Psoas muscle (tissue), 8 donors: ENCODE data around the gene FRZB. TPM values are rescaled to one million over a fixed set of nuclear protein-coding genes. Genes with fewer than 3 reads are reported as not detected.

Source experiments
- ATAC-seq, 4 donors: fragments of 200-7000 bp; cut with Tn5 transposase; one replicate each; pipeline ENCODE4 v1.9.1; 2020; ENCODE audit warnings: moderate library complexity in 3 of 4, mild to moderate bottlenecking in 2 of 4
- DNase-seq, 2 donors: peaks; one replicate each; pipeline ENCODE4 v3.0.0-alpha.2; 2020
- H3K27ac ChIP-seq: fragments of 200-600 bp; one replicate; pipeline ENCODE4 v1.8.0; 2022
- H3K27me3 ChIP-seq, 3 donors: fragments of 200-600 bp in 1 of 3; one replicate each; pipeline versions ENCODE4 v1.6.1 to v1.8.0; 2013 to 2022; ENCODE audit warnings: low read length in 2 of 3, mild to moderate bottlenecking in 2 of 3, moderate library complexity in 1 of 3; ENCODE audit not compliant: insufficient read depth in 3 of 3
- H3K36me3 ChIP-seq, 2 donors: fragments of 200-600 bp in 1 of 2; one replicate each; pipeline versions ENCODE4 v1.6.1 to v1.8.0; 2013 to 2022; ENCODE audit warnings: low read depth in 1 of 2, mild to moderate bottlenecking in 1 of 2, moderate library complexity in 1 of 2; ENCODE audit not compliant: insufficient read depth in 1 of 2
- H3K4me1 ChIP-seq: fragments of 200-600 bp; one replicate; pipeline ENCODE4 v1.8.0; 2022
- H3K4me3 ChIP-seq: fragments of 200-600 bp; one replicate; pipeline ENCODE4 v1.8.0; 2022; ENCODE audit warnings: mild to moderate bottlenecking
- H3K9me3 ChIP-seq: fragments of 200-600 bp; one replicate; pipeline ENCODE4 v1.8.0; 2022
- CTCF ChIP-seq: fragments of 200-600 bp; IDR thresholded peaks from one replicate; pipeline ENCODE4 v1.8.0; 2022; ENCODE audit warnings: antibody characterized with exemption
- WGBS, 3 donors: extraction: QIAGEN DNeasy Blood & Tissue Kit; methylation state at CpG; one replicate each; pipeline versions ENCODE4 v1.1.6 to v1.1.7; 2013; 5-methylcytosine and 5-hydroxymethylcytosine counted together
- intact Hi-C, 2 donors: fragments of 100-400 bp; cut with DNase I; formaldehyde crosslinking; loops; one replicate each; pipeline versions ENCODE4 v1.11.0 to v1.14.2; 2022
- polyA plus RNA-seq, 3 donors: library from polyadenylated mRNA; stranded (reverse); fragments of 200-250 nt; gene quantifications; one replicate each; pipeline ENCODE4 v1.2.3, GENCODE V29; 2013
- total RNA-seq, 4 donors: library from RNA; stranded (reverse); fragmentation: NEBNext Ultra II Directional in 2 of 4; extraction: Animal tissue kit (Norgen Biotek cat#: 25700) in 2 of 4; gene quantifications; one replicate each; pipeline versions ENCODE4 v1.2.1 to v1.2.4, GENCODE V29; 2021 to 2023
- donor health status: healthy with polysubstance abuse.
- donor health status: DM: no; HTN: no; CAD: no; lungs with moderate emphysema.
- donor health status: Bipolar disorder and iron deficiency.
- donor health status: healthy.
- donor health status: DM: yes; HTN: yes; CAD: no.
- donor health status: DM: no; HTN: no; CAD: no.
- donor health status: DM: no; HTN: no; CAD: no.
- donor health status: DM: yes; HTN: yes; CAD: no.

Gene FRZB
- total and polyA plus RNA-seq, 7 donors, result 0.57 to 19.8 (median 2.7) TPM

GRCh38 chr2:182836451-182836850 is 30.0 kb downstream of the FRZB start:
- H3K9me3 ChIP-seq, result no peaks in the 10 kb centered on the region
- ATAC-seq (no peak), DNase-seq (no peak)
- no peaks in the 10 kb centered on the region for H3K36me3 ChIP-seq
- intact Hi-C loops, result no loop called here
- H3K4me3 ChIP-seq, result no peak overlapping the region
- TF ChIP-seq CTCF, result no peak
- no peaks in the 10 kb centered on the region for H3K27me3 ChIP-seq
- no peak overlapping the region for H3K27ac ChIP-seq
- WGBS, 3 donors, result 51 to 54% (median 52%) methylated on average over 3 of the region's 3 CpGs
- no peaks in the 10 kb centered on the region for H3K4me1 ChIP-seq

DNA sequence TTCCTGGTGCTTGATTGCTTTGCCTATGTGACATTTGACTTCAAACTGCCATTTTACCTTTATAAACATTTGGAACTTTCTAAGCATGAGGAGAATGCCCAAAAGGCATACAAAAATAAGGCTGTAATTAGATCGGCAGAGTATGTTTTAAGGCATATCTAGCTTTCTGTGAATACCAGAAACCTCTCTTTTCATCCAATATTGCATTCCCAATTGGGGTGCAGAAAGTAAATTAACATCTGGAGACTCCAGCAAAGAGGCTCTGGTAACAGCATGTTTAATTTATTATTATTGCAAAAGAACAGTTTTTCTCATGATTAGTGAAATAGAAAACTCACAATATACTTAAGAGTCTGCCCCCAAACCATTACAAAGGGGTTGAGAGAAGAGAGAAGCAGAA is 32.1 kb downstream of the FRZB start:
- Histone ChIP-seq H3K36me3 (no peaks in the 10 kb centered on the region), H3K4me1 (no peaks in the 10 kb centered on the region), H3K27ac (no peak overlapping the region), H3K9me3 (no peaks in the 10 kb centered on the region), H3K4me3 (no peak overlapping the region), H3K27me3 (no peaks in the 10 kb centered on the region)
- 16 to 34% (median 24%) methylated on average over 1 of the region's 1 CpG for WGBS, 3 donors
- no peak for ATAC-seq
- TF ChIP-seq CTCF, result no peak
- DNase-seq, result no peak
- intact Hi-C loops, result no loop called here

- intact Hi-C loops, result no loop called here
- 59 to 61% (median 59%) methylated on average over 9 of the region's 9 CpGs for WGBS, 3 donors
Measured at GRCh38 chr2:182833084-182833854, 33.2 kb downstream of the FRZB start.

GRCh38 chr2:182831921-182832320 is 34.5 kb downstream of the FRZB start:
- H3K9me3 ChIP-seq, result no peaks in the 10 kb centered on the region
- no peaks in the 10 kb centered on the region for H3K36me3 ChIP-seq
- 73 to 82% (median 74%) methylated on average over 3 of the region's 3 CpGs for WGBS, 3 donors
- TF ChIP-seq CTCF, result no peak
- no peak overlapping the region for H3K27ac ChIP-seq
- H3K4me3 ChIP-seq, result no peak overlapping the region
- no peaks in the 10 kb centered on the region for H3K4me1 ChIP-seq
- DNase-seq (no peak), ATAC-seq (no peak)
- intact Hi-C loops, result no loop called here
- no peaks in the 10 kb centered on the region for H3K27me3 ChIP-seq

More at GRCh38 chr2:182833084-182833854, 33.2 kb downstream of the FRZB start:
- no peaks in the 10 kb centered on the region for H3K27me3 ChIP-seq
- no peaks in the 10 kb centered on the region for H3K36me3 ChIP-seq
- no peak overlapping the region for H3K4me3 ChIP-seq
- ATAC-seq, result no peak
- no peaks in the 10 kb centered on the region for H3K4me1 ChIP-seq
- TF ChIP-seq CTCF, result no peak
- DNase-seq, result no peak
- H3K27ac ChIP-seq, result no peak overlapping the region
- H3K9me3 ChIP-seq, result no peaks in the 10 kb centered on the region

DNA sequence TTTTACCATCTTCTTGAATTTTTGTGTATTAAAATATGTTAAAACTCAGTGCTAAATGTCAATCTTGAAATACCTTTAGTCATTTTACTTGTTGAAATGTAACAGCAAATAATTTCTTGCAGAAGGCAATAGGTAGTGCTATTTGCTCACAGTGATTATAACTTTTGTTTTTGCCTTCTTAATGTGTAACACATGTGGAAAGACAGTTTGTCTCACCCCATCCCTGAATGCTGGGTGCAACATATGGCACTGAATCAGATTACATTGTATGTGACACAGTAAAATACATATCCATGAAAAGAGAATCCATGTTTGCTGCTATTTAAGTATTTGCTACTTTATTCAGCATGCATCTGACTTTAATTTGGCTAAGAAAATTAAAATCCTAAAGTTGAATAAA is 35.3 kb downstream of the FRZB start:
- no peak for ATAC-seq
- Histone ChIP-seq H3K27me3 (no peaks in the 10 kb centered on the region), H3K4me1 (no peaks in the 10 kb centered on the region), H3K27ac (no peak overlapping the region), H3K9me3 (no peaks in the 10 kb centered on the region), H3K36me3 (no peaks in the 10 kb centered on the region), H3K4me3 (no peak overlapping the region)
- DNase-seq, result no peak
- intact Hi-C loops, result no loop called here
- no peak for TF ChIP-seq CTCF
